CD4-positive, alpha-beta T cell (primary cell): Measurements from ENCODE around the gene VPS45. TPM values are rescaled to one million over a fixed set of nuclear protein-coding genes. Genes with fewer than 3 reads are reported as not detected.
"Not testable (repeated sequence)": the region's sequence is repeated elsewhere in the genome, so short reads cannot be mapped to it uniquely, and the experiment has no call there.

Experiments
- ATAC-seq: fragments of 200-7000 bp; cut with Tn5 transposase; one replicate; pipeline ENCODE4 v1.10.0; 2022; ENCODE audit warnings: mild to moderate bottlenecking; ENCODE audit not compliant: poor library complexity
- CTCF ChIA-PET: fragments of 350-600 bp; sonication (Branson Sonifier 250); formaldehyde crosslinking; loops from one replicate; lab custom pipeline; 2021; ENCODE audit warnings: antibody characterized with exemption, inconsistent platforms; lab: Charles Lee
- POLR2A ChIA-PET: fragments of 350-600 bp; sonication (Branson Sonifier 250); formaldehyde crosslinking; loops from one replicate; lab custom pipeline; 2021; ENCODE audit warnings: antibody characterized with exemption, inconsistent platforms; lab: Charles Lee
- DNase-seq, 14 experiments: peaks; one replicate each; pipeline ENCODE4 v3.0.0-alpha.2; 2013 to 2020; ENCODE audit warnings: mixed read lengths in 2 of 14
- H3K27ac ChIP-seq, 2 donors: one replicate each; pipeline versions ENCODE4 v1.5.1 to v1.7.0; 2013; ENCODE audit warnings: low read length in 2 of 2, low read depth in 1 of 2, mild to moderate bottlenecking in 1 of 2
- H3K27me3 ChIP-seq, 2 experiments: 1 replicate in 1 of 2; 2 replicates in 1 of 2; pipeline versions ENCODE4 v1.6.1 to v1.7.0; 2013; ENCODE audit warnings: low read length in 2 of 2, control low read depth in 1 of 2, mild to moderate bottlenecking in 1 of 2, moderate library complexity in 1 of 2; ENCODE audit not compliant: insufficient read depth in 2 of 2, control insufficient read depth in 1 of 2
- H3K36me3 ChIP-seq: one replicate; pipeline ENCODE4 v1.6.1; 2013; ENCODE audit warnings: low read length, control low read depth; ENCODE audit not compliant: insufficient read depth
- H3K4me1 ChIP-seq: one replicate; pipeline ENCODE4 v1.6.1; 2013; ENCODE audit warnings: low read length, control low read depth; ENCODE audit not compliant: insufficient read depth
- H3K4me3 ChIP-seq: one replicate; pipeline ENCODE4 v1.5.1; 2013; ENCODE audit warnings: mild to moderate bottlenecking, low read length, moderate library complexity
- H3K9me3 ChIP-seq, 2 experiments: 1 replicate in 1 of 2; 2 replicates in 1 of 2; pipeline versions ENCODE4 v1.6.1 to v1.7.0; 2013; ENCODE audit warnings: low read length in 2 of 2, mild to moderate bottlenecking in 2 of 2, control low read depth in 1 of 2, moderate library complexity in 1 of 2; ENCODE audit not compliant: control insufficient read depth in 1 of 2, insufficient read depth in 1 of 2
- H3K27ac Mint-ChIP-seq: one replicate; pipeline ENCODE4 v1.8.0; 2020; ENCODE audit warnings: mixed read lengths
- H3K27me3 Mint-ChIP-seq: one replicate; pipeline ENCODE4 v1.8.0; 2021; ENCODE audit warnings: mixed read lengths
- H3K36me3 Mint-ChIP-seq: one replicate; pipeline ENCODE4 v1.8.0; 2021; ENCODE audit warnings: low read depth, mixed read lengths
- H3K4me1 Mint-ChIP-seq: one replicate; pipeline ENCODE4 v1.8.0; 2021; ENCODE audit warnings: low read depth, mixed read lengths
- H3K4me3 Mint-ChIP-seq: one replicate; pipeline ENCODE4 v1.8.0; 2020; ENCODE audit warnings: mild to moderate bottlenecking, mixed read lengths
- H3K9me3 Mint-ChIP-seq: one replicate; pipeline ENCODE4 v1.8.0; 2020; ENCODE audit warnings: mixed read lengths
- intact Hi-C, 2 experiments: fragments of 100-400 bp; cut with DNase I in 1 of 2; cut with micrococcal nuclease in 1 of 2; formaldehyde crosslinking; loops; one replicate each; pipeline versions ENCODE4 v1.15.1 to v1.9.0; 2023 to 2025; cut with DNase I, micrococcal nuclease
- total RNA-seq, 174 experiments: library from RNA in 2 of 174; stranded (reverse) in 2 of 174; gene quantifications; one replicate each; pipeline ENCODE4 v1.2.3 and lab custom pipeline; 2021 to 2026
- TF ChIP-seq, protein P1 (sequence below): fragments of 200-600 bp; IDR thresholded peaks from one replicate; pipeline ENCODE4 v1.8.0; 2022; ENCODE audit warnings: antibody characterized with exemption, mild to moderate bottlenecking

The VPS45 gene
- total RNA-seq, 2 experiments from 2014 or later = 9.6 to 10.7 TPM

GRCh38 chr1:150051089-150051373 lies 16.5 kb upstream of the VPS45 start:
- CTCF ChIA-PET = interaction anchor here (0.9 to 1.9 kb wide), 5 partner anchors 8 to 162 kb away, joined by 3 to 14 read pairs (median 3); no protein-coding TSS in a partner anchor
- intact Hi-C loops = no loop called here

GRCh38 chr1:150051905-150052412 lies 15.6 kb upstream of the VPS45 start:
- H3K4me1 Mint-ChIP-seq, H3K4me3 Mint-ChIP-seq, H3K9me3 Mint-ChIP-seq, H3K27me3 Mint-ChIP-seq, ATAC-seq, H3K9me3 ChIP-seq, intact Hi-C loops, H3K36me3 Mint-ChIP-seq, H3K36me3 ChIP-seq, H3K4me3 ChIP-seq, H3K27ac ChIP-seq, H3K27me3 ChIP-seq, H3K27ac Mint-ChIP-seq, DNase-seq, H3K4me1 ChIP-seq: not testable (repeated sequence)
- ChIA-PET POLR2A (interaction anchor here (0.6 to 2.5 kb wide), 2 partner anchors 17 to 164 kb away, joined by 3 to 14 read pairs; a partner anchor contains a TSS), CTCF (interaction anchor here (1.1 to 1.9 kb wide), 2 partner anchors 91 to 112 kb away, joined by 3 to 14 read pairs; no protein-coding TSS in a partner anchor)

More at GRCh38 chr1:150051089-150051373, 16.5 kb upstream of the VPS45 start:
- ATAC-seq = no peak
- H3K9me3 Mint-ChIP-seq = no peaks in the 10 kb centered on the region
- peaks cover 6% of the 10 kb centered on the region for H3K27me3 Mint-ChIP-seq
- POLR2A ChIA-PET = interaction anchor here (1.0 to 2.5 kb wide), 2 partner anchors 136 to 163 kb away, joined by 4 to 14 read pairs; a partner anchor contains a TSS
- Histone ChIP-seq H3K27me3 (no peaks in the 10 kb centered on the region), H3K27ac (no peak overlapping the region), H3K9me3 (no peaks in the 10 kb centered on the region), H3K4me3 (no peak overlapping the region), H3K4me1 (no peaks in the 10 kb centered on the region), H3K36me3 (no peaks in the 10 kb centered on the region)
- H3K4me3 Mint-ChIP-seq = no peak overlapping the region
- no peak for DNase-seq
- TF ChIP-seq, protein P1, sequence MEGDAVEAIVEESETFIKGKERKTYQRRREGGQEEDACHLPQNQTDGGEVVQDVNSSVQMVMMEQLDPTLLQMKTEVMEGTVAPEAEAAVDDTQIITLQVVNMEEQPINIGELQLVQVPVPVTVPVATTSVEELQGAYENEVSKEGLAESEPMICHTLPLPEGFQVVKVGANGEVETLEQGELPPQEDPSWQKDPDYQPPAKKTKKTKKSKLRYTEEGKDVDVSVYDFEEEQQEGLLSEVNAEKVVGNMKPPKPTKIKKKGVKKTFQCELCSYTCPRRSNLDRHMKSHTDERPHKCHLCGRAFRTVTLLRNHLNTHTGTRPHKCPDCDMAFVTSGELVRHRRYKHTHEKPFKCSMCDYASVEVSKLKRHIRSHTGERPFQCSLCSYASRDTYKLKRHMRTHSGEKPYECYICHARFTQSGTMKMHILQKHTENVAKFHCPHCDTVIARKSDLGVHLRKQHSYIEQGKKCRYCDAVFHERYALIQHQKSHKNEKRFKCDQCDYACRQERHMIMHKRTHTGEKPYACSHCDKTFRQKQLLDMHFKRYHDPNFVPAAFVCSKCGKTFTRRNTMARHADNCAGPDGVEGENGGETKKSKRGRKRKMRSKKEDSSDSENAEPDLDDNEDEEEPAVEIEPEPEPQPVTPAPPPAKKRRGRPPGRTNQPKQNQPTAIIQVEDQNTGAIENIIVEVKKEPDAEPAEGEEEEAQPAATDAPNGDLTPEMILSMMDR = no peak
- no peaks in the 10 kb centered on the region for H3K36me3 Mint-ChIP-seq
- H3K27ac Mint-ChIP-seq = no peak overlapping the region
- H3K4me1 Mint-ChIP-seq = no peaks in the 10 kb centered on the region

DNA sequence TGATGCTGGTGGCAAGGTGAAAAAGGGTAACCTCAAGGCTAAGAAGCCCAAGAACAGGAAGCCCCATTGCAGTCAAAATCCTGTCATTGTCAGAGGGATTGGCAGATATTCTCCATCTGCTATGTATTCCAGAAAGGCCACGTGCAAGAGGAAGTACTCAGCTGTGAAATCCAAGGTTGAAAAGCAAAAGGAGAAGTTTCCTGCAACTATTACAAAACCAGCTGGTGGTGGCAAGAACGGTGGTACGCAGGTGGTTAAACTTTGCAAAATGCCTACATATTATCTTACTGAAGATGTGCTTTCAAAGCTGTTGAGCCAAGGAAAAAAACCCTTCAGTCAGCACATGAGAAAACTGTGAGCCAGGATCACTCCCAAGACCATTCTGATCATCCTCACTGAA lies 13.7 kb upstream of the VPS45 start:
- TF ChIP-seq, protein P1 = no peak
- Mint-ChIP-seq H3K4me1 (no peaks in the 10 kb centered on the region), H3K36me3 (no peaks in the 10 kb centered on the region), H3K27ac (no peak overlapping the region), H3K4me3 (no peak overlapping the region), H3K9me3 (no peaks in the 10 kb centered on the region), H3K27me3 (no peaks in the 10 kb centered on the region)
- ChIA-PET CTCF (interaction anchor here (0.6 kb wide), 1 partner anchor 53 kb away, joined by 4 read pairs; no protein-coding TSS in a partner anchor), POLR2A (no interaction called here)
- no peaks in the 10 kb centered on the region for H3K4me1 ChIP-seq
- no peak overlapping the region for H3K27ac ChIP-seq
- H3K9me3 ChIP-seq = no peaks in the 10 kb centered on the region
- H3K36me3 ChIP-seq = no peaks in the 10 kb centered on the region
- peak in 2 of 14 experiments; percentile 24 to 29 for DNase-seq
- no peak overlapping the region for H3K4me3 ChIP-seq
- no peaks in the 10 kb centered on the region for H3K27me3 ChIP-seq
- no peak for ATAC-seq
- intact Hi-C loops = no loop called here

DNA sequence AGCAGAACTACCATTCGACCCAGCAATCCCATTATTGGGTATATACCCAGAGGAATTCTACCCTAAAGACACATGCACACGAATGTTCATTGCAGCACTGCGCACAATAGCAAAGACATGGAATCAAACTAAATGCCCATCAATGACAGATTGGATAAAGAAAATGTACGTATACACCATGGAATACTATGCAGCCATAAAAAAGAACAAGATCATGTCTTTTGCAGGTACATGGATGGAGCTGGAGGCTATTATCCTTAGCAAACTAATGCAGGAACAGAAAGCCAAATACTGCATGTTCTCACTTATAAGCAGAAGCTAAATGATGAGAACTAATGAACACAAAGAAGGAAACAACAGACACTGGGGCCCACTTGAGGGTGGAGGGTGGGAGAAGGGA lies 12.1 kb upstream of the VPS45 start:
- H3K4me1 Mint-ChIP-seq, ATAC-seq, intact Hi-C loops, H3K4me3 ChIP-seq, H3K27ac ChIP-seq, H3K27ac Mint-ChIP-seq, H3K9me3 Mint-ChIP-seq, H3K4me1 ChIP-seq, CTCF ChIA-PET, H3K27me3 ChIP-seq, H3K27me3 Mint-ChIP-seq, H3K4me3 Mint-ChIP-seq, POLR2A ChIA-PET, H3K36me3 ChIP-seq, H3K9me3 ChIP-seq, H3K36me3 Mint-ChIP-seq, DNase-seq: not testable (repeated sequence)
